ENCODE measurements around the gene PLEKHG4B. TPM values are rescaled to one million over a fixed set of nuclear protein-coding genes. Genes with fewer than 3 reads are reported as not detected.
"Not testable (repeated sequence)": the region's sequence is repeated elsewhere in the genome, so short reads cannot be mapped to it uniquely, and the experiment has no call there.

PLEKHG4B gene, protein sequence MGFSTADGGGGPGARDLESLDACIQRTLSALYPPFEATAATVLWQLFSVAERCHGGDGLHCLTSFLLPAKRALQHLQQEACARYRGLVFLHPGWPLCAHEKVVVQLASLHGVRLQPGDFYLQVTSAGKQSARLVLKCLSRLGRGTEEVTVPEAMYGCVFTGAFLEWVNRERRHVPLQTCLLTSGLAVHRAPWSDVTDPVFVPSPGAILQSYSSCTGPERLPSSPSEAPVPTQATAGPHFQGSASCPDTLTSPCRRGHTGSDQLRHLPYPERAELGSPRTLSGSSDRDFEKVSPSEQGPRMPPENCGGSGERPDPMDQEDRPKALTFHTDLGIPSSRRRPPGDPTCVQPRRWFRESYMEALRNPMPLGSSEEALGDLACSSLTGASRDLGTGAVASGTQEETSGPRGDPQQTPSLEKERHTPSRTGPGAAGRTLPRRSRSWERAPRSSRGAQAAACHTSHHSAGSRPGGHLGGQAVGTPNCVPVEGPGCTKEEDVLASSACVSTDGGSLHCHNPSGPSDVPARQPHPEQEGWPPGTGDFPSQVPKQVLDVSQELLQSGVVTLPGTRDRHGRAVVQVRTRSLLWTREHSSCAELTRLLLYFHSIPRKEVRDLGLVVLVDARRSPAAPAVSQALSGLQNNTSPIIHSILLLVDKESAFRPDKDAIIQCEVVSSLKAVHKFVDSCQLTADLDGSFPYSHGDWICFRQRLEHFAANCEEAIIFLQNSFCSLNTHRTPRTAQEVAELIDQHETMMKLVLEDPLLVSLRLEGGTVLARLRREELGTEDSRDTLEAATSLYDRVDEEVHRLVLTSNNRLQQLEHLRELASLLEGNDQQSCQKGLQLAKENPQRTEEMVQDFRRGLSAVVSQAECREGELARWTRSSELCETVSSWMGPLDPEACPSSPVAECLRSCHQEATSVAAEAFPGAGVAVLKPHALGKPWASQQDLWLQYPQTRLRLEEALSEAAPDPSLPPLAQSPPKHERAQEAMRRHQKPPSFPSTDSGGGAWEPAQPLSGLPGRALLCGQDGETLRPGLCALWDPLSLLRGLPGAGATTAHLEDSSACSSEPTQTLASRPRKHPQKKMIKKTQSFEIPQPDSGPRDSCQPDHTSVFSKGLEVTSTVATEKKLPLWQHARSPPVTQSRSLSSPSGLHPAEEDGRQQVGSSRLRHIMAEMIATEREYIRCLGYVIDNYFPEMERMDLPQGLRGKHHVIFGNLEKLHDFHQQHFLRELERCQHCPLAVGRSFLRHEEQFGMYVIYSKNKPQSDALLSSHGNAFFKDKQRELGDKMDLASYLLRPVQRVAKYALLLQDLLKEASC (N-terminal part only)
- total RNA-seq: under 1 TPM; 0.05 to 0.17 TPM

DNA sequence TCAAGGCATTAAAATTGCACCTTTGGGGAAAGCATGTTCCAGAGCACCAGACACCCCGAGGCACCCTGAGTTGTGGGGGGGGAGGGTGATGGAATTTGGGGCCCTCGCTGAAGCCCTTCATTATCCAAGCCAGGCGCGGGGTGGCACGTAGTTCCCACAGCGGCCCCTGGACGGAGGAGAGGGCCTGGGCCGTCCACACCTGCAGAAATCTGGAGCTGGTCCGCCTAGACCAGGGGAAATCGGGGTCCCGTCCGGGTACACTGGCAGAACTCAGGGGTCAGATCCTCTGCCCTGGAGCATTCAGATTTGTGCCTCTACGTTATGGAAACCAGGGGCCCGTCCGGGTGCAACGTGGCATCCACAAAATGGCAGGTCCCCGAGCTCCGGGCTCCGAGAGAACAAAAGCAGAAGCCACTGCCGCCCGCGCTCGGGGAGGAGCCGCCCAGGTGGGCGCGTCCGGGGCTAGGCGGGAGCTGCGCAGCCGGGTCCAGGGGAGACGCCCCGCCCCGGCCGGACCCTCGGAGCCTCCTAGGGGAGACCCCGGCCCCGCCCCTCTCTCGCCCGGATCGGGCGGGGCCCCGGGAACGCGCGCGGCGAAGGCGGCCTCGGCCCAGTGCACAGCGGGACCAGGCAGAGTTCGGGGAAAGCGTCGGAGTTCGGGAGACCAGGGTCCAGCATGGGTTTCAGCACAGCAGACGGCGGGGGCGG, at the start of gene PLEKHG4B:
TSS of gene PLEKHG4B (plus strand) at position 613 of the 708 bp plus-strand sequence. CDS start at position 677, 64 bp downstream.
- TF ChIP-seq, protein P1, sequence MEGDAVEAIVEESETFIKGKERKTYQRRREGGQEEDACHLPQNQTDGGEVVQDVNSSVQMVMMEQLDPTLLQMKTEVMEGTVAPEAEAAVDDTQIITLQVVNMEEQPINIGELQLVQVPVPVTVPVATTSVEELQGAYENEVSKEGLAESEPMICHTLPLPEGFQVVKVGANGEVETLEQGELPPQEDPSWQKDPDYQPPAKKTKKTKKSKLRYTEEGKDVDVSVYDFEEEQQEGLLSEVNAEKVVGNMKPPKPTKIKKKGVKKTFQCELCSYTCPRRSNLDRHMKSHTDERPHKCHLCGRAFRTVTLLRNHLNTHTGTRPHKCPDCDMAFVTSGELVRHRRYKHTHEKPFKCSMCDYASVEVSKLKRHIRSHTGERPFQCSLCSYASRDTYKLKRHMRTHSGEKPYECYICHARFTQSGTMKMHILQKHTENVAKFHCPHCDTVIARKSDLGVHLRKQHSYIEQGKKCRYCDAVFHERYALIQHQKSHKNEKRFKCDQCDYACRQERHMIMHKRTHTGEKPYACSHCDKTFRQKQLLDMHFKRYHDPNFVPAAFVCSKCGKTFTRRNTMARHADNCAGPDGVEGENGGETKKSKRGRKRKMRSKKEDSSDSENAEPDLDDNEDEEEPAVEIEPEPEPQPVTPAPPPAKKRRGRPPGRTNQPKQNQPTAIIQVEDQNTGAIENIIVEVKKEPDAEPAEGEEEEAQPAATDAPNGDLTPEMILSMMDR (IDR thresholded peaks at IDR 0.05): no peak
- H3K4me3 ChIP-seq: no peak within 1 kb of the TSS
- no peaks in the 10 kb centered on the region for H3K9me3 ChIP-seq
- peaks cover 19% of the 10 kb centered on the region for H3K27me3 ChIP-seq
- no peak within 1 kb of the TSS for H3K27ac ChIP-seq
- no peak for DNase-seq
- no peaks in the 10 kb centered on the region for H3K36me3 ChIP-seq
- no peak within 1 kb of the TSS for H3K9ac ChIP-seq (ENCODE audit: low read depth in 2 of 2, low read length in 2 of 2)
- no peaks in the 10 kb centered on the region for H3K4me1 ChIP-seq
- intact Hi-C loops (cut with DNase I): no loop called here

DNA sequence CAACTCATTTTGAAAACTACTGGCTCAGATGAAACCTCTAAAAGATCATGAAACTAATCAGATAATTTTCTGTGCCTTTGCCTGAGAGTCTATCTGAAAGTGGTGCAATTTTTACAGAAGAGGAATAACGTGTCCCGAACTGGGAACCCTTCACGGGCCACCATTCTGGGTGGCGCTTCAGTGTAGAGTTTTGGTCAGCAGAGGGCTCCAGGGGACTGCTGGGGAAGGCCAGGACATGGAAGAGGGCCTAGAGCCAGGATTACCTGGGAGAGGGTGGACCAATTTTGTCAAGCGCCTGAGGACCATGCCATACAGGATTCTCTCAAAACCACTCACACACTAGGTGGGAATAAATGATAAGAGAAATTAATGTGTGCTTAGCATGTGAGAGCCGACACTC, 49.7 kb upstream of the PLEKHG4B start:
- Histone ChIP-seq H3K36me3 (no peaks in the 10 kb centered on the region), H3K9ac (ENCODE audit: low read depth in 2 of 2, low read length in 2 of 2) (no peak overlapping the region), H3K9me3 (no peaks in the 10 kb centered on the region), H3K27me3 (no peaks in the 10 kb centered on the region), H3K4me3 (no peak overlapping the region), H3K27ac (no peak overlapping the region), H3K4me1 (no peaks in the 10 kb centered on the region)
- intact Hi-C loops (cut with DNase I): no loop called here
- DNase-seq: no peak
- TF ChIP-seq, protein P1 (IDR thresholded peaks at IDR 0.05): no peak

DNA sequence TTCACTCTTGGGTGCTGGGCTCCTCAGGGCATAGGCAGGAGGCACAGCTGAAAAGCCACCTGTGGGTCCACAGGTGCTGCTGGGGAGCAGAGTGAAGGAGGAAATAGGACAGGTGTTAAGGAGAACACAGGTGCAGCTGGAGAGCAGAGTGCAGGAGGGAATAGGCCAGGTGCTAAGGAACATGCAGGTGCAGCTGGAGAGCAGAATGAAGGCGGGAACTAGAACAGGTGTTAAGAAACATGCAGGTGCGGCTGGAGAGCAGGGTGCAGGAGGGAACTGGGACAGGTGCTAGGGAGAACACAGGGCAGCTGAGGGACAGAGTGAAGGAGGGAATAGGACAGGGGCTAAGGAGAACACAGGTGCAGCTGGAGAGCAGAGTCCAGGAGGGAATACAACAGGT, 43.8 kb upstream of the PLEKHG4B start:
- peaks cover 7% of the 10 kb centered on the region for H3K27me3 ChIP-seq
- H3K4me1 ChIP-seq: no peaks in the 10 kb centered on the region
- no peaks in the 10 kb centered on the region for H3K36me3 ChIP-seq
- H3K9me3 ChIP-seq: no peaks in the 10 kb centered on the region
- intact Hi-C loops (cut with DNase I): no loop called here
- DNase-seq: no peak
- no peak overlapping the region for H3K9ac ChIP-seq (ENCODE audit: low read depth in 2 of 2, low read length in 2 of 2)
- TF ChIP-seq, protein P1 (IDR thresholded peaks at IDR 0.05): no peak
- H3K27ac ChIP-seq: no peak overlapping the region
- H3K4me3 ChIP-seq: no peak overlapping the region

DNA sequence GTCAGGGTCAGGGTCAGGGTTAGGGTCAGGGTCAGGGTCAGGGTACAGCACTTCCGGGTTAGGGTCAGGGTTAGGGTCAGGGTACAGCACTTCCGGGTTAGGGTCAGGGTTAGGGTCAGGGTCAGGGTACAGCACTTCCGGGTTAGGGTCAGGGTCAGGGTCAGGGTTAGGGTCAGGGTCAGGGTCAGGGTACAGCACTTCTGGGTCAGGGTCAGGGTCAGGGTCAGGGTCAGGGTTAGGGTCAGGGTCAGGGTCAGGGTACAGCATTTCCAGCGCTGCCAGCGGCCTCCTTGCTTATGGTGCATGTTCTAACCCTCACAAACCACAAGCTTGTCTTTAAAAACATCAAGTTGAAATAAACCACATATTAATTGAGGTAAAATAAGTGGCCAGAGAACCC, 42.4 kb upstream of the PLEKHG4B start:
- H3K9me3 ChIP-seq; intact Hi-C loops (cut with DNase I); H3K36me3 ChIP-seq; H3K4me1 ChIP-seq; DNase-seq; H3K9ac ChIP-seq (ENCODE audit: low read depth in 2 of 2, low read length in 2 of 2); H3K4me3 ChIP-seq; H3K27ac ChIP-seq: not testable (repeated sequence)
- H3K27me3 ChIP-seq: peaks cover 18% of the 10 kb centered on the region

DNA sequence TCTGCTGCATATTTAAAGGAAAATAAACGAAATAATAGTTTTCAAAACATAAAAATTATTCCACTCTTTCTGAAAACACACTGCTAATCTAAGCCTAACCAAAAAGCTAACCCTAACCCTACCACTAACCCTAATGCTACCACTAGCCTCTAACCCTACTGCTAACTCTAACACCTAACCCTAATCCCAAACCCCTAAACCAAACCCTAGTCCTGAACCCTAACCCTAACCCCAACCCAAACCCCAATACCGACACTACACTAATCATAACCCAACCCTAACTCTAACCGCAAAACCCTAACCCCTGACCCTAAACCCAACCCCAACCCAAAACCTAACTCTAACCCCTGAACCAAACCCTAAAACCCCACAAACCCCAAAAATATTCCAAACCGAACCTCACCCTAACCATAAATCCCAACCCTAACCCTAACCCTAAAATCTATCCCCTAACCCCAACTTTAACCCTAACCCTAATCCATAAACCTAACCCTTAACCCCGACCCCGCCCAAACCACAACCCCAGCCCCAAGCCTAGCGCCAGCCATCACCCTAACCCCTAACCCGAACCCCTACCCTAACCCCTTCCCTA, 41.9 kb upstream of the PLEKHG4B start:
- Histone ChIP-seq H3K27me3 (peaks cover 24% of the 10 kb centered on the region), H3K4me1 (no peaks in the 10 kb centered on the region), H3K9me3 (no peaks in the 10 kb centered on the region), H3K9ac (ENCODE audit: low read depth in 2 of 2, low read length in 2 of 2) (no peak overlapping the region), H3K27ac (no peak overlapping the region), H3K36me3 (no peaks in the 10 kb centered on the region), H3K4me3 (no peak overlapping the region)
- DNase-seq: no peak
- TF ChIP-seq, protein P1 (IDR thresholded peaks at IDR 0.05): no peak
- intact Hi-C loops (cut with DNase I): no loop called here

Measured in colonic mucosa (tissue), 4 donors.